OCI-LY7 (cell line): ENCODE measurements around the gene MMAB. TPM values are rescaled to one million over a fixed set of nuclear protein-coding genes. Genes with fewer than 3 reads are reported as not detected.

Source experiments
- BruUV-seq: library from RNA; stranded (reverse); fragments of 400-500 nt; replicated peaks from 2 replicates; lab custom pipeline; 2021; lab: Mats Ljungman, UMichigan
- CTCF ChIA-PET: fragments of 300-600 bp; sonication (Branson Sonifier 250); formaldehyde crosslinking; loops from one replicate; lab custom pipeline; 2022; ENCODE audit warnings: antibody characterized with exemption; ENCODE audit not compliant: unreplicated experiment; lab: Charles Lee
- POLR2A ChIA-PET: fragments of 300-600 bp; sonication (Branson Sonifier 250); formaldehyde crosslinking; loops from one replicate; lab custom pipeline; 2022; ENCODE audit warnings: antibody characterized with exemption; lab: Charles Lee
- DNase-seq: peaks from one replicate; pipeline ENCODE4 v3.0.0-alpha.2; 2015; ENCODE audit warnings: low spot score
- H2AFZ ChIP-seq: fragments of 200-600 bp; sonication (generic), shearing (Covaris generic); 2 replicates; pipeline ENCODE4 v1.6.1; 2014; ENCODE audit warnings: mild to moderate bottlenecking, antibody characterized with exemption, low read length, moderate library complexity
- H3K27ac ChIP-seq: fragments of 200-600 bp; sonication (generic); 2 replicates; pipeline ENCODE4 v1.5.1; 2014; ENCODE audit warnings: mixed run types, low read depth, mild to moderate bottlenecking, moderate library complexity, low read length, inconsistent platforms; ENCODE audit not compliant: poor library complexity, severe bottlenecking
- H3K36me3 ChIP-seq: fragments of 200-600 bp; sonication (generic); 2 replicates; pipeline ENCODE4 v1.6.1; 2014; ENCODE audit warnings: mild to moderate bottlenecking, antibody characterized with exemption, low read length, moderate library complexity, mixed read lengths; ENCODE audit not compliant: insufficient read depth
- H3K4me1 ChIP-seq: fragments of 200-600 bp; sonication (generic); 2 replicates; pipeline ENCODE4 v1.5.1; 2014; ENCODE audit warnings: mild to moderate bottlenecking, low read length; ENCODE audit not compliant: insufficient read depth, poor library complexity, severe bottlenecking
- H3K4me2 ChIP-seq: fragments of 200-600 bp; sonication (generic); 2 replicates; pipeline ENCODE4 v1.6.1; 2014; ENCODE audit warnings: mild to moderate bottlenecking, low read length
- H3K4me3 ChIP-seq: fragments of 200-600 bp; sonication (generic); 2 replicates; pipeline ENCODE4 v1.5.1; 2014; ENCODE audit warnings: mild to moderate bottlenecking, low read depth, low read length; ENCODE audit not compliant: poor library complexity, severe bottlenecking
- H3K79me2 ChIP-seq: fragments of 200-600 bp; sonication (generic); 2 replicates; pipeline ENCODE4 v1.6.1; 2016; ENCODE audit warnings: low read depth, mild to moderate bottlenecking, low read length, moderate library complexity, mixed read lengths; ENCODE audit not compliant: insufficient read depth
- H3K9me2 ChIP-seq: fragments of 200-600 bp; sonication (generic); 2 replicates; pipeline ENCODE4 v1.6.1; 2016; ENCODE audit warnings: mild to moderate bottlenecking, low read length, mixed read lengths; ENCODE audit not compliant: insufficient read depth
- H3K9me3 ChIP-seq: fragments of 200-600 bp; sonication (generic); 2 replicates; pipeline ENCODE4 v1.6.1; 2014; ENCODE audit warnings: mild to moderate bottlenecking, mixed run types, low read length, mixed read lengths
- H4K20me1 ChIP-seq: fragments of 200-600 bp; sonication (generic); 2 replicates; pipeline ENCODE4 v1.6.1; 2014; ENCODE audit warnings: mild to moderate bottlenecking, antibody characterized with exemption, low read length, moderate library complexity, mixed read lengths; ENCODE audit not compliant: insufficient read depth
- CTCF ChIP-seq: fragments of 200-600 bp; sonication (generic); conservative IDR thresholded peaks from 2 replicates; pipeline ENCODE4 v1.5.1; 2014; ENCODE audit warnings: mild to moderate bottlenecking, antibody characterized with exemption, low read length, moderate library complexity, mixed read lengths
- EZH2phosphoT487 ChIP-seq: fragments of 200-600 bp; sonication (generic); IDR thresholded peaks from 2 replicates; pipeline ENCODE4 v1.6.1; 2018; ENCODE audit warnings: low read depth, borderline replicate concordance, mild to moderate bottlenecking, mixed run types, antibody characterized with exemption, low read length, moderate library complexity, mixed read lengths
- intact Hi-C: fragments of 100-400 bp; cut with micrococcal nuclease; formaldehyde crosslinking; loops from one replicate; pipeline ENCODE4 v1.10.0; 2022; ENCODE audit not compliant: unreplicated experiment
- total RNA-seq, 2 experiments: library from RNA; depleted of rRNA in 1 of 2; stranded (reverse); fragments of >200 nt in 1 of 2; shearing (Covaris generic) in 1 of 2; gene quantifications; 2 replicates each; pipeline ENCODE4 v1.2.3, GENCODE V29; 2014 to 2022

The MMAB gene
- total RNA-seq, 2 experiments from 2014 or later: 59.8 to 90.0 TPM

GRCh38 chr12:109572506-109572845 lies 828 bp downstream of the MMAB start:
- H3K9me3 ChIP-seq: no peaks in the 10 kb centered on the region
- TF ChIP-seq CTCF (no peak), EZH2phosphoT487 (no peak)
- peaks cover 37% of the 10 kb centered on the region for H3K36me3 ChIP-seq
- H4K20me1 ChIP-seq: no peaks in the 10 kb centered on the region
- peak overlapping the region; percentile 75 for H3K4me3 ChIP-seq
- POLR2A ChIA-PET: interaction anchor here (0.6 to 2.1 kb wide), 5 partner anchors 11 to 20 kb away, joined by 3 to 14 read pairs (median 3); no protein-coding TSS in a partner anchor
- no TSS peak for BruUV-seq
- intact Hi-C loops: no loop called here
- DNase-seq: no peak
- H3K27ac ChIP-seq: peak overlapping the region; percentile 65
- CTCF ChIA-PET: no interaction called here
- H3K4me2 ChIP-seq: peak overlapping the region; percentile 98
- peaks cover 4% of the 10 kb centered on the region; the same call in 1 of the 2 replicates for H3K79me2 ChIP-seq
- H2AFZ ChIP-seq: peak overlapping the region; percentile 93
- no peaks in the 10 kb centered on the region for H3K9me2 ChIP-seq
- H3K4me1 ChIP-seq: peaks cover 17% of the 10 kb centered on the region

GRCh38 chr12:109571773-109572505 lies 1.4 kb downstream of the MMAB start:
- TF ChIP-seq CTCF (no peak), EZH2phosphoT487 (no peak)
- Histone ChIP-seq H3K27ac (no peak overlapping the region), H3K79me2 (peaks cover 4% of the 10 kb centered on the region; the same call in 1 of the 2 replicates), H4K20me1 (no peaks in the 10 kb centered on the region), H3K9me2 (no peaks in the 10 kb centered on the region), H3K9me3 (no peaks in the 10 kb centered on the region), H2AFZ (peak overlapping the region; percentile 93; the same call in 1 of the 2 replicates), H3K4me3 (peak overlapping the region; percentile 75), H3K4me2 (peak overlapping the region; percentile 98), H3K4me1 (peaks cover 17% of the 10 kb centered on the region), H3K36me3 (peaks cover 32% of the 10 kb centered on the region)
- intact Hi-C loops: no loop called here
- ChIA-PET CTCF (no interaction called here), POLR2A (interaction anchor here (0.6 to 2.1 kb wide), 5 partner anchors 11 to 19 kb away, joined by 3 to 14 read pairs (median 3); no protein-coding TSS in a partner anchor)
- DNase-seq: no peak
- BruUV-seq: no TSS peak

GRCh38 chr12:109568486-109568885 lies 4.8 kb downstream of the MMAB start:
- POLR2A ChIA-PET: no interaction called here
- Histone ChIP-seq H3K79me2 (peaks cover 4% of the 10 kb centered on the region; the same call in 1 of the 2 replicates), H4K20me1 (no peaks in the 10 kb centered on the region), H3K27ac (no peak overlapping the region), H2AFZ (no peak overlapping the region), H3K4me1 (peaks cover 9% of the 10 kb centered on the region), H3K36me3 (peaks cover 31% of the 10 kb centered on the region), H3K9me3 (no peaks in the 10 kb centered on the region), H3K4me3 (no peak overlapping the region), H3K9me2 (no peaks in the 10 kb centered on the region), H3K4me2 (no peak overlapping the region)
- BruUV-seq: no TSS peak
- CTCF ChIA-PET: no interaction called here
- TF ChIP-seq CTCF (no peak), EZH2phosphoT487 (no peak)
- intact Hi-C loops: no loop called here
- no peak for DNase-seq
